Activated naive CD8-positive, alpha-beta T cell treated with anti-CD3 and anti-CD28 coated beads, Interleukin-2, amount 50 U/mL, for 24 hours (primary cell): ENCODE measurements around the gene PAK6.

ENCODE experiments used
- ATAC-seq: fragments of 150-1000 bp; cut with Tn5 transposase; one replicate; pipeline ENCODE4 v1.10.0; 2021
- DNase-seq: peaks from one replicate; pipeline ENCODE4 v3.0.0; 2021
- H3K27ac Mint-ChIP-seq: one replicate; pipeline ENCODE4 v1.8.0; 2021; ENCODE audit warnings: mild to moderate bottlenecking, mixed read lengths
- H3K27me3 Mint-ChIP-seq: one replicate; pipeline ENCODE4 v1.8.0; 2021; ENCODE audit warnings: mixed read lengths
- H3K36me3 Mint-ChIP-seq: one replicate; pipeline ENCODE4 v1.8.0; 2021; ENCODE audit warnings: low read depth, mixed read lengths
- H3K4me1 Mint-ChIP-seq: one replicate; pipeline ENCODE4 v1.8.0; 2021; ENCODE audit warnings: mixed read lengths
- H3K4me3 Mint-ChIP-seq: one replicate; pipeline ENCODE4 v1.8.0; 2021; ENCODE audit warnings: mild to moderate bottlenecking, moderate library complexity, mixed read lengths
- H3K9me3 Mint-ChIP-seq: one replicate; pipeline ENCODE4 v1.8.0; 2021; ENCODE audit warnings: mixed read lengths

Gene PAK6

GRCh38 chr15:40247406-40247971 lies 8.6 kb downstream of the PAK6 start:
- ATAC-seq (no peak), DNase-seq (no peak)
- H3K4me1 Mint-ChIP-seq = no peaks in the 10 kb centered on the region
- H3K27ac Mint-ChIP-seq = no peak overlapping the region
- no peaks in the 10 kb centered on the region for H3K9me3 Mint-ChIP-seq
- H3K36me3 Mint-ChIP-seq = no peaks in the 10 kb centered on the region
- no peak overlapping the region for H3K4me3 Mint-ChIP-seq
- H3K27me3 Mint-ChIP-seq = peaks cover 14% of the 10 kb centered on the region

- no peaks in the 10 kb centered on the region for H3K9me3 Mint-ChIP-seq
- H3K4me1 Mint-ChIP-seq = peaks cover 3% of the 10 kb centered on the region
- ATAC-seq (no peak), DNase-seq (no peak)
- H3K36me3 Mint-ChIP-seq = no peaks in the 10 kb centered on the region
- H3K27me3 Mint-ChIP-seq = peaks cover 18% of the 10 kb centered on the region
- H3K27ac Mint-ChIP-seq = no peak overlapping the region
- H3K4me3 Mint-ChIP-seq = no peak overlapping the region
Observed at GRCh38 chr15:40248006-40248783, 9.3 kb downstream of the PAK6 start.

- Mint-ChIP-seq H3K27ac (no peak overlapping the region), H3K27me3 (peaks cover 31% of the 10 kb centered on the region), H3K9me3 (no peaks in the 10 kb centered on the region), H3K4me3 (no peak overlapping the region), H3K36me3 (no peaks in the 10 kb centered on the region), H3K4me1 (peaks cover 3% of the 10 kb centered on the region)
- DNase-seq = no peak
- no peak for ATAC-seq
Observed at GRCh38 chr15:40249477-40250303, 10.8 kb downstream of the PAK6 start.

GRCh38 chr15:40250304-40250656 lies 11.4 kb downstream of the PAK6 start:
- H3K4me1 Mint-ChIP-seq = peaks cover 3% of the 10 kb centered on the region
- DNase-seq (no peak), ATAC-seq (no peak)
- H3K36me3 Mint-ChIP-seq = no peaks in the 10 kb centered on the region
- H3K4me3 Mint-ChIP-seq = no peak overlapping the region
- no peak overlapping the region for H3K27ac Mint-ChIP-seq
- H3K27me3 Mint-ChIP-seq = peaks cover 33% of the 10 kb centered on the region
- no peaks in the 10 kb centered on the region for H3K9me3 Mint-ChIP-seq

- DNase-seq = no peak
- peaks cover 3% of the 10 kb centered on the region for H3K4me1 Mint-ChIP-seq
- peaks cover 33% of the 10 kb centered on the region for H3K27me3 Mint-ChIP-seq
- H3K36me3 Mint-ChIP-seq = no peaks in the 10 kb centered on the region
- no peak overlapping the region for H3K27ac Mint-ChIP-seq
- ATAC-seq = no peak
- no peak overlapping the region for H3K4me3 Mint-ChIP-seq
- H3K9me3 Mint-ChIP-seq = no peaks in the 10 kb centered on the region
Observed at GRCh38 chr15:40250771-40251483, 12.1 kb downstream of the PAK6 start.

- Mint-ChIP-seq H3K9me3 (no peaks in the 10 kb centered on the region), H3K4me3 (no peak overlapping the region), H3K36me3 (no peaks in the 10 kb centered on the region), H3K27me3 (peaks cover 33% of the 10 kb centered on the region), H3K4me1 (peaks cover 3% of the 10 kb centered on the region), H3K27ac (no peak overlapping the region)
- ATAC-seq (no peak), DNase-seq (no peak)
Observed at GRCh38 chr15:40251486-40252140, 12.8 kb downstream of the PAK6 start.

- DNase-seq (no peak), ATAC-seq (no peak)
- H3K36me3 Mint-ChIP-seq = no peaks in the 10 kb centered on the region
- peaks cover 3% of the 10 kb centered on the region for H3K4me1 Mint-ChIP-seq
- peaks cover 33% of the 10 kb centered on the region for H3K27me3 Mint-ChIP-seq
- no peak overlapping the region for H3K27ac Mint-ChIP-seq
- H3K4me3 Mint-ChIP-seq = no peak overlapping the region
- no peaks in the 10 kb centered on the region for H3K9me3 Mint-ChIP-seq
Observed at GRCh38 chr15:40252141-40252437, 13.2 kb downstream of the PAK6 start.

- Mint-ChIP-seq H3K27ac (no peak overlapping the region), H3K9me3 (no peaks in the 10 kb centered on the region), H3K36me3 (no peaks in the 10 kb centered on the region), H3K27me3 (peaks cover 33% of the 10 kb centered on the region), H3K4me1 (peaks cover 3% of the 10 kb centered on the region), H3K4me3 (peak overlapping the region; percentile 59)
- DNase-seq (no peak), ATAC-seq (no peak)
Observed at GRCh38 chr15:40252438-40253166, 13.7 kb downstream of the PAK6 start.

- Mint-ChIP-seq H3K36me3 (no peaks in the 10 kb centered on the region), H3K9me3 (no peaks in the 10 kb centered on the region), H3K4me3 (peak overlapping the region; percentile 59), H3K27me3 (peaks cover 33% of the 10 kb centered on the region), H3K27ac (no peak overlapping the region), H3K4me1 (peaks cover 3% of the 10 kb centered on the region)
- ATAC-seq (no peak), DNase-seq (no peak)
Observed at GRCh38 chr15:40253167-40253790, 14.4 kb downstream of the PAK6 start.

GRCh38 chr15:40254452-40254851 lies 15.6 kb downstream of the PAK6 start:
- Mint-ChIP-seq H3K9me3 (no peaks in the 10 kb centered on the region), H3K4me1 (peaks cover 3% of the 10 kb centered on the region), H3K27me3 (peaks cover 33% of the 10 kb centered on the region), H3K4me3 (no peak overlapping the region), H3K36me3 (no peaks in the 10 kb centered on the region), H3K27ac (no peak overlapping the region)
- ATAC-seq = no peak
- no peak for DNase-seq

- ATAC-seq (no peak), DNase-seq (no peak)
- H3K27ac Mint-ChIP-seq = no peak overlapping the region
- H3K36me3 Mint-ChIP-seq = no peaks in the 10 kb centered on the region
- peaks cover 33% of the 10 kb centered on the region for H3K27me3 Mint-ChIP-seq
- H3K4me1 Mint-ChIP-seq = peaks cover 3% of the 10 kb centered on the region
- H3K9me3 Mint-ChIP-seq = no peaks in the 10 kb centered on the region
- no peak overlapping the region for H3K4me3 Mint-ChIP-seq
Observed at GRCh38 chr15:40255033-40255432, 16.2 kb downstream of the PAK6 start.

- no peak overlapping the region for H3K4me3 Mint-ChIP-seq
- peaks cover 3% of the 10 kb centered on the region for H3K4me1 Mint-ChIP-seq
- no peak for ATAC-seq
Observed at GRCh38 chr15:40256638-40257235, 17.9 kb downstream of the PAK6 start.

More at GRCh38 chr15:40256638-40257235, 17.9 kb downstream of the PAK6 start:
- Mint-ChIP-seq H3K36me3 (no peaks in the 10 kb centered on the region), H3K27ac (no peak overlapping the region), H3K27me3 (peaks cover 25% of the 10 kb centered on the region), H3K9me3 (no peaks in the 10 kb centered on the region)
- DNase-seq = no peak
